Liver (tissue), 3 donors: Measurements from ENCODE around the gene VAV3.

Experiments used
- EGR1 ChIP-seq, 2 donors: IDR thresholded peaks; 2 replicates each; pipeline ENCODE4 v1.6.1; 2016 to 2018; ENCODE audit warnings: antibody characterized with exemption in 2 of 2, low read depth in 2 of 2
- FOXA1 ChIP-seq: IDR thresholded peaks from 2 replicates; pipeline ENCODE4 v1.6.1; 2016; ENCODE audit warnings: antibody characterized with exemption
- HNF4A ChIP-seq, 2 donors: conservative IDR thresholded peaks; 2 replicates each; pipeline ENCODE4 v1.6.1; 2016; ENCODE audit warnings: antibody characterized with exemption in 2 of 2, mild to moderate bottlenecking in 2 of 2
- JUND ChIP-seq, 2 donors: IDR thresholded peaks; 2 replicates each; pipeline ENCODE4 v1.6.1; 2016; ENCODE audit warnings: antibody characterized with exemption in 2 of 2
- RAD21 ChIP-seq, 2 donors: IDR thresholded peaks; 2 replicates each; pipeline ENCODE4 v1.6.1; 2016; ENCODE audit warnings: antibody characterized with exemption in 2 of 2, mild to moderate bottlenecking in 2 of 2
- SP1 ChIP-seq: IDR thresholded peaks from 2 replicates; pipeline ENCODE4 v1.6.1; 2018; ENCODE audit warnings: antibody characterized with exemption, mild to moderate bottlenecking
- TAF1 ChIP-seq: conservative IDR thresholded peaks from 2 replicates; pipeline ENCODE4 v1.6.1; 2016; ENCODE audit warnings: antibody characterized with exemption, mild to moderate bottlenecking
- YY1 ChIP-seq: IDR thresholded peaks from 2 replicates; pipeline ENCODE4 v1.6.1; 2016; ENCODE audit warnings: antibody characterized with exemption, mild to moderate bottlenecking
- TF ChIP-seq, protein P1 (sequence below): IDR thresholded peaks from 2 replicates; pipeline ENCODE4 v1.6.1; 2016; ENCODE audit warnings: antibody characterized with exemption
- TF ChIP-seq, protein P2 (sequence below): IDR thresholded peaks from 2 replicates; pipeline ENCODE4 v1.6.1; 2016; ENCODE audit warnings: antibody characterized with exemption, mild to moderate bottlenecking
- TF ChIP-seq, protein P3 (sequence below): IDR thresholded peaks from 2 replicates; pipeline ENCODE4 v1.6.1; 2016; ENCODE audit warnings: antibody characterized with exemption
- TF ChIP-seq, protein P4 (sequence below): fragments of 150-350 bp; IDR thresholded peaks from 2 replicates; pipeline ENCODE4 v1.5.1; 2017; ENCODE audit warnings: improper control_type of control experiment, low read depth, low read length; ENCODE audit not compliant: missing input control
- TF ChIP-seq, protein P5 (sequence below): IDR thresholded peaks from 2 replicates; pipeline ENCODE4 v1.6.1; 2016; ENCODE audit warnings: antibody characterized with exemption
- donor health status: healthy.
- donor health status: healthy.

DNA sequence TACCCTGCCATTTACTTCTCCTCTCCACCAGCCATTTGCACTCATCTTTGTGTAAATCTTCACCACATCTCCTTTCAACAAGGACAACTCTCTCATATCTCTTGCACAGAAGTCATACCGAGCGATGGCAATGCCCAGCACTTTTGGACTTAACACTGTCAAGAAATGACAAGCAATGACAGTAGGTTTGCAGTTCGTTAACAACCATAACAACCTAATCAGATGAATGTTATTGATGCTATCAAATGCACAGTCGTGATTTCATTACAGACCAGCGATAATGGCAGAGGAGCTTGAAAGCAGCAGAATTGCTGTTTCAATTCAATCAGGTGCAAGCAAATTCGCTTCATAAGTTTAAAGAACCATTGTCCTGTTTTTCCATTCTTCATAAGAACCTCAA lies 390.9 kb downstream of the VAV3 start:
- TF ChIP-seq JUND (IDR thresholded peaks at IDR 0.05) (no peak), FOXA1 (no peak), EGR1 (IDR thresholded peaks at IDR 0.05; ENCODE audit: low read depth in 2 of 2) (no peak), YY1 (no peak), SP1 (no peak), RAD21 (IDR thresholded peaks at IDR 0.05) (no peak), TAF1 (no peak), HNF4A (conservative IDR thresholded peaks at IDR 0.05) (no peak)
- TF ChIP-seq, protein P1, sequence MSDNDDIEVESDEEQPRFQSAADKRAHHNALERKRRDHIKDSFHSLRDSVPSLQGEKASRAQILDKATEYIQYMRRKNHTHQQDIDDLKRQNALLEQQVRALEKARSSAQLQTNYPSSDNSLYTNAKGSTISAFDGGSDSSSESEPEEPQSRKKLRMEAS = no peak
- TF ChIP-seq, protein P2, sequence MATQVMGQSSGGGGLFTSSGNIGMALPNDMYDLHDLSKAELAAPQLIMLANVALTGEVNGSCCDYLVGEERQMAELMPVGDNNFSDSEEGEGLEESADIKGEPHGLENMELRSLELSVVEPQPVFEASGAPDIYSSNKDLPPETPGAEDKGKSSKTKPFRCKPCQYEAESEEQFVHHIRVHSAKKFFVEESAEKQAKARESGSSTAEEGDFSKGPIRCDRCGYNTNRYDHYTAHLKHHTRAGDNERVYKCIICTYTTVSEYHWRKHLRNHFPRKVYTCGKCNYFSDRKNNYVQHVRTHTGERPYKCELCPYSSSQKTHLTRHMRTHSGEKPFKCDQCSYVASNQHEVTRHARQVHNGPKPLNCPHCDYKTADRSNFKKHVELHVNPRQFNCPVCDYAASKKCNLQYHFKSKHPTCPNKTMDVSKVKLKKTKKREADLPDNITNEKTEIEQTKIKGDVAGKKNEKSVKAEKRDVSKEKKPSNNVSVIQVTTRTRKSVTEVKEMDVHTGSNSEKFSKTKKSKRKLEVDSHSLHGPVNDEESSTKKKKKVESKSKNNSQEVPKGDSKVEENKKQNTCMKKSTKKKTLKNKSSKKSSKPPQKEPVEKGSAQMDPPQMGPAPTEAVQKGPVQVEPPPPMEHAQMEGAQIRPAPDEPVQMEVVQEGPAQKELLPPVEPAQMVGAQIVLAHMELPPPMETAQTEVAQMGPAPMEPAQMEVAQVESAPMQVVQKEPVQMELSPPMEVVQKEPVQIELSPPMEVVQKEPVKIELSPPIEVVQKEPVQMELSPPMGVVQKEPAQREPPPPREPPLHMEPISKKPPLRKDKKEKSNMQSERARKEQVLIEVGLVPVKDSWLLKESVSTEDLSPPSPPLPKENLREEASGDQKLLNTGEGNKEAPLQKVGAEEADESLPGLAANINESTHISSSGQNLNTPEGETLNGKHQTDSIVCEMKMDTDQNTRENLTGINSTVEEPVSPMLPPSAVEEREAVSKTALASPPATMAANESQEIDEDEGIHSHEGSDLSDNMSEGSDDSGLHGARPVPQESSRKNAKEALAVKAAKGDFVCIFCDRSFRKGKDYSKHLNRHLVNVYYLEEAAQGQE = no peak
- TF ChIP-seq, protein P3, sequence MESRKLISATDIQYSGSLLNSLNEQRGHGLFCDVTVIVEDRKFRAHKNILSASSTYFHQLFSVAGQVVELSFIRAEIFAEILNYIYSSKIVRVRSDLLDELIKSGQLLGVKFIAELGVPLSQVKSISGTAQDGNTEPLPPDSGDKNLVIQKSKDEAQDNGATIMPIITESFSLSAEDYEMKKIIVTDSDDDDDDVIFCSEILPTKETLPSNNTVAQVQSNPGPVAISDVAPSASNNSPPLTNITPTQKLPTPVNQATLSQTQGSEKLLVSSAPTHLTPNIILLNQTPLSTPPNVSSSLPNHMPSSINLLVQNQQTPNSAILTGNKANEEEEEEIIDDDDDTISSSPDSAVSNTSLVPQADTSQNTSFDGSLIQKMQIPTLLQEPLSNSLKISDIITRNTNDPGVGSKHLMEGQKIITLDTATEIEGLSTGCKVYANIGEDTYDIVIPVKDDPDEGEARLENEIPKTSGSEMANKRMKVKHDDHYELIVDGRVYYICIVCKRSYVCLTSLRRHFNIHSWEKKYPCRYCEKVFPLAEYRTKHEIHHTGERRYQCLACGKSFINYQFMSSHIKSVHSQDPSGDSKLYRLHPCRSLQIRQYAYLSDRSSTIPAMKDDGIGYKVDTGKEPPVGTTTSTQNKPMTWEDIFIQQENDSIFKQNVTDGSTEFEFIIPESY = no peak
- TF ChIP-seq, protein P4, sequence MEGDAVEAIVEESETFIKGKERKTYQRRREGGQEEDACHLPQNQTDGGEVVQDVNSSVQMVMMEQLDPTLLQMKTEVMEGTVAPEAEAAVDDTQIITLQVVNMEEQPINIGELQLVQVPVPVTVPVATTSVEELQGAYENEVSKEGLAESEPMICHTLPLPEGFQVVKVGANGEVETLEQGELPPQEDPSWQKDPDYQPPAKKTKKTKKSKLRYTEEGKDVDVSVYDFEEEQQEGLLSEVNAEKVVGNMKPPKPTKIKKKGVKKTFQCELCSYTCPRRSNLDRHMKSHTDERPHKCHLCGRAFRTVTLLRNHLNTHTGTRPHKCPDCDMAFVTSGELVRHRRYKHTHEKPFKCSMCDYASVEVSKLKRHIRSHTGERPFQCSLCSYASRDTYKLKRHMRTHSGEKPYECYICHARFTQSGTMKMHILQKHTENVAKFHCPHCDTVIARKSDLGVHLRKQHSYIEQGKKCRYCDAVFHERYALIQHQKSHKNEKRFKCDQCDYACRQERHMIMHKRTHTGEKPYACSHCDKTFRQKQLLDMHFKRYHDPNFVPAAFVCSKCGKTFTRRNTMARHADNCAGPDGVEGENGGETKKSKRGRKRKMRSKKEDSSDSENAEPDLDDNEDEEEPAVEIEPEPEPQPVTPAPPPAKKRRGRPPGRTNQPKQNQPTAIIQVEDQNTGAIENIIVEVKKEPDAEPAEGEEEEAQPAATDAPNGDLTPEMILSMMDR = no peak
- TF ChIP-seq, protein P5, sequence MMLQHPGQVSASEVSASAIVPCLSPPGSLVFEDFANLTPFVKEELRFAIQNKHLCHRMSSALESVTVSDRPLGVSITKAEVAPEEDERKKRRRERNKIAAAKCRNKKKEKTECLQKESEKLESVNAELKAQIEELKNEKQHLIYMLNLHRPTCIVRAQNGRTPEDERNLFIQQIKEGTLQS = no peak
